Uterus (tissue), 2 donors: ENCODE data around the gene PCDHAC1.

Experiments used
- POLR2A ChIP-seq, 2 donors: fragments of 450-650 bp; IDR thresholded peaks; one replicate each; pipeline ENCODE4 v1.6.1; 2016; ENCODE audit warnings: antibody characterized with exemption in 2 of 2, mild to moderate bottlenecking in 1 of 2, moderate library complexity in 1 of 2
- TF ChIP-seq, protein P1 (sequence below), 4 experiments: fragments of 200-600 bp in 2 of 4; fragments of 450-650 bp in 2 of 4; sonication (generic) in 2 of 4; IDR thresholded peaks; one replicate each; pipeline ENCODE4 v1.5.1; 2016 to 2019; ENCODE audit warnings: antibody characterized with exemption in 4 of 4, mild to moderate bottlenecking in 2 of 4, moderate library complexity in 1 of 4

DNA sequence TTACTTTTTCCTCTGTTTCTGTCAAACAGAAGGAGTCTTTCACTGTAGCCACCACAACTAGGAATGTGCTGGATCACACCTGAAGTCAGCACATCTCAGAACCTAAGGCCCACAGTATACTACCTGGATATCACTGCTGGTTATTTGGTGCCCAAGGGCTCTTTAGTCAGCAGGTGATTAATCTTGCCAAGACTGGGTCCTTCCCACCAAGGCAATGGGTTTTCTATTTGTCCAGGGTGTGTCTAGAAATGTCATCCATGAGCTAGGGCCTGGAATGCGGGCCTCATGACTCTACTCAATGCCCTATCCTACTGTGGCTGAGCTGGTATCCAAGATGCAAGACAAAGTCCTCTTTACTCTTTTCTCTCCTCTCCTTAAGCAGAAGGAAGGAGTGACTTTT, 9.8 kb upstream of the PCDHAC1 start:
- TF ChIP-seq, protein P1, sequence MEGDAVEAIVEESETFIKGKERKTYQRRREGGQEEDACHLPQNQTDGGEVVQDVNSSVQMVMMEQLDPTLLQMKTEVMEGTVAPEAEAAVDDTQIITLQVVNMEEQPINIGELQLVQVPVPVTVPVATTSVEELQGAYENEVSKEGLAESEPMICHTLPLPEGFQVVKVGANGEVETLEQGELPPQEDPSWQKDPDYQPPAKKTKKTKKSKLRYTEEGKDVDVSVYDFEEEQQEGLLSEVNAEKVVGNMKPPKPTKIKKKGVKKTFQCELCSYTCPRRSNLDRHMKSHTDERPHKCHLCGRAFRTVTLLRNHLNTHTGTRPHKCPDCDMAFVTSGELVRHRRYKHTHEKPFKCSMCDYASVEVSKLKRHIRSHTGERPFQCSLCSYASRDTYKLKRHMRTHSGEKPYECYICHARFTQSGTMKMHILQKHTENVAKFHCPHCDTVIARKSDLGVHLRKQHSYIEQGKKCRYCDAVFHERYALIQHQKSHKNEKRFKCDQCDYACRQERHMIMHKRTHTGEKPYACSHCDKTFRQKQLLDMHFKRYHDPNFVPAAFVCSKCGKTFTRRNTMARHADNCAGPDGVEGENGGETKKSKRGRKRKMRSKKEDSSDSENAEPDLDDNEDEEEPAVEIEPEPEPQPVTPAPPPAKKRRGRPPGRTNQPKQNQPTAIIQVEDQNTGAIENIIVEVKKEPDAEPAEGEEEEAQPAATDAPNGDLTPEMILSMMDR (IDR thresholded peaks at IDR 0.05), result no peak
- no peak for TF ChIP-seq POLR2A (IDR thresholded peaks at IDR 0.05)
